ENCODE measurements around the gene DAB1.

DAB1 gene

GRCh38 chr1:57341721-57342120 is 82.1 kb downstream of the DAB1 start:
- TF ChIP-seq CTCF (IDR thresholded peaks at IDR 0.05; ENCODE audit: control insufficient read depth, insufficient read depth, low read depth, low read length, missing control alignments): no peak

GRCh38 chr1:57340334-57341070 is 83.4 kb downstream of the DAB1 start:
- no peak overlapping the region for H3K4me3 ChIP-seq (ENCODE audit: control insufficient read depth, low read depth, low read length)
- DNase-seq (ENCODE audit: low read depth): no peak
- no peak for TF ChIP-seq CTCF (IDR thresholded peaks at IDR 0.05; ENCODE audit: control insufficient read depth, insufficient read depth, low read depth, low read length, missing control alignments)

More at GRCh38 chr1:57341721-57342120, 82.1 kb downstream of the DAB1 start:
- DNase-seq (ENCODE audit: low read depth): no peak
- H3K4me3 ChIP-seq (ENCODE audit: control insufficient read depth, low read depth, low read length): no peak overlapping the region

- no peak for TF ChIP-seq CTCF (IDR thresholded peaks at IDR 0.05; ENCODE audit: control insufficient read depth, insufficient read depth, low read depth, low read length, missing control alignments)
- DNase-seq (ENCODE audit: low read depth): no peak
- no peak overlapping the region for H3K4me3 ChIP-seq (ENCODE audit: control insufficient read depth, low read depth, low read length)
Observed at GRCh38 chr1:57337623-57338022, 86.2 kb downstream of the DAB1 start.

GRCh38 chr1:57336793-57337192 is 87.1 kb downstream of the DAB1 start:
- TF ChIP-seq CTCF (IDR thresholded peaks at IDR 0.05; ENCODE audit: control insufficient read depth, insufficient read depth, low read depth, low read length, missing control alignments): no peak
- DNase-seq (ENCODE audit: low read depth): no peak
- no peak overlapping the region for H3K4me3 ChIP-seq (ENCODE audit: control insufficient read depth, low read depth, low read length)

- no peak for TF ChIP-seq CTCF (IDR thresholded peaks at IDR 0.05; ENCODE audit: control insufficient read depth, insufficient read depth, low read depth, low read length, missing control alignments)
- H3K4me3 ChIP-seq (ENCODE audit: control insufficient read depth, low read depth, low read length): no peak overlapping the region
Observed at GRCh38 chr1:57331620-57332019, 92.2 kb downstream of the DAB1 start.

GRCh38 chr1:57329937-57330336 is 93.9 kb downstream of the DAB1 start:
- TF ChIP-seq CTCF (IDR thresholded peaks at IDR 0.05; ENCODE audit: control insufficient read depth, insufficient read depth, low read depth, low read length, missing control alignments): no peak
- DNase-seq (ENCODE audit: low read depth): no peak
- no peak overlapping the region for H3K4me3 ChIP-seq (ENCODE audit: control insufficient read depth, low read depth, low read length)

More at GRCh38 chr1:57331620-57332019, 92.2 kb downstream of the DAB1 start:
- no peak for DNase-seq (ENCODE audit: low read depth)
